Measurements from ENCODE around the gene ARHGEF7. TPM values are rescaled to one million over a fixed set of nuclear protein-coding genes. Genes with fewer than 3 reads are reported as not detected.
"Not testable (repeated sequence)": the region's sequence is repeated elsewhere in the genome, so short reads cannot be mapped to it uniquely, and the experiment has no call there.

Gene ARHGEF7, protein sequence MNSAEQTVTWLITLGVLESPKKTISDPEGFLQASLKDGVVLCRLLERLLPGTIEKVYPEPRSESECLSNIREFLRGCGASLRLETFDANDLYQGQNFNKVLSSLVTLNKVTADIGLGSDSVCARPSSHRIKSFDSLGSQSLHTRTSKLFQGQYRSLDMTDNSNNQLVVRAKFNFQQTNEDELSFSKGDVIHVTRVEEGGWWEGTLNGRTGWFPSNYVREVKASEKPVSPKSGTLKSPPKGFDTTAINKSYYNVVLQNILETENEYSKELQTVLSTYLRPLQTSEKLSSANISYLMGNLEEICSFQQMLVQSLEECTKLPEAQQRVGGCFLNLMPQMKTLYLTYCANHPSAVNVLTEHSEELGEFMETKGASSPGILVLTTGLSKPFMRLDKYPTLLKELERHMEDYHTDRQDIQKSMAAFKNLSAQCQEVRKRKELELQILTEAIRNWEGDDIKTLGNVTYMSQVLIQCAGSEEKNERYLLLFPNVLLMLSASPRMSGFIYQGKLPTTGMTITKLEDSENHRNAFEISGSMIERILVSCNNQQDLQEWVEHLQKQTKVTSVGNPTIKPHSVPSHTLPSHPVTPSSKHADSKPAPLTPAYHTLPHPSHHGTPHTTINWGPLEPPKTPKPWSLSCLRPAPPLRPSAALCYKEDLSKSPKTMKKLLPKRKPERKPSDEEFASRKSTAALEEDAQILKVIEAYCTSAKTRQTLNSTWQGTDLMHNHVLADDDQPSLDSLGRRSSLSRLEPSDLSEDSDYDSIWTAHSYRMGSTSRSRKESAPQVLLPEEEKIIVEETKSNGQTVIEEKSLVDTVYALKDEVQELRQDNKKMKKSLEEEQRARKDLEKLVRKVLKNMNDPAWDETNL
- 10 to 100 TPM; 53.1 to 53.4 TPM for total RNA-seq

DNA sequence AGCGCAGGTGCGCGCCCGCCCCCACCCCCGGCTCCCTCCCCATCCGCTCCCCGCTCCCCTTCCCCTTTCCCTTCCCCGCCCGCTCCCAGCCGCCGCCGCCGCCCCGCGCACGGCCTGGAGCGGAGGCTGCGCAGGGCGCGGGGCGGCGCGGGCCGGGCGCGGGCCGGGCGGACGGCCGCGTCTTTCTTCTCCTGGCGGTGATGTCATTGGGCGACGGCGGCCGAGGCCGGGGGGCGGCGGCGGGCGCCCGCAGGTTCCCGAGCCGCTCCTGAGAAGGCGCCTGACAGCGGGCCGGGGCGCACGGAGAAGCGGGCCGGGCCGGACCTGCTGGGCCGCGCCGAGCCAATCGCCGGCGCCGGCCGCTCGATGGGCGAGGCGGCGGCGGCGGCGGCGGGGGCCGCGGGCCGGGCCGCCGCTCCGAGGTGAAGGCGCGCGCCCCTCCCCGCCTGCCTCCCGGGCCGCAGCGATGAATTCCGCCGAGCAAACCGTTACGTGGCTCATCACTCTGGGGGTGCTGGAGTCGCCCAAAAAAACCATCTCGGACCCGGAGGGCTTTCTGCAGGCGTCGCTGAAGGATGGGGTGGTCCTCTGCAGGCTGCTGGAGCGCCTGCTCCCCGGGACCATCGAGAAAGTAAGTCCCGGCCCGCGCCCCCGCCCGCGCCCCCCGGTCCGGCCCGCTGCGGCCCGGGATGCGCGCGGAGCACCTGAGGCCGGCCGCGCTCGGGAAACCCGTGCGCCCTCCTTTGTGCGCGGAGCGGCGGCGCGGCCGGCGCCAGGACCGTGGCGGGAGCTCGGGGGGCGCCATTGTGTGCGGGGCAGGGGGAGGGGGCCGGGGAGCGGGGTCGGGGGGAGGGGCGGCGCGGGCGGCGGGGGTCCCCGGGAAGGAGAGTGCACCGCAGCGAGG is at the start of gene ARHGEF7:
TSS of gene ARHGEF7 (plus strand) at position 250 of the 904 bp plus-strand sequence. CDS start at position 467, 217 bp downstream.
- no peak for DNase-seq
- ChIA-PET CTCF (no interaction called here), POLR2A (interaction anchor here (0.6 kb wide), 1 partner anchor 400 kb away, joined by 4 read pairs; no protein-coding TSS in a partner anchor)
- no peaks in the 10 kb centered on the region for H3K9me3 Mint-ChIP-seq
- no peak within 1 kb of the TSS for H3K27ac Mint-ChIP-seq
- H3K4me1 Mint-ChIP-seq (ENCODE audit: low read depth) = peaks cover 13% of the 10 kb centered on the region
- H3K4me3 Mint-ChIP-seq = peak within 1 kb of the TSS; percentile 78
- peaks cover 62% of the 10 kb centered on the region for H3K27me3 Mint-ChIP-seq
- H3K36me3 Mint-ChIP-seq = peaks cover 3% of the 10 kb centered on the region
- intact Hi-C loops (cut with micrococcal nuclease) = no loop called here

DNA sequence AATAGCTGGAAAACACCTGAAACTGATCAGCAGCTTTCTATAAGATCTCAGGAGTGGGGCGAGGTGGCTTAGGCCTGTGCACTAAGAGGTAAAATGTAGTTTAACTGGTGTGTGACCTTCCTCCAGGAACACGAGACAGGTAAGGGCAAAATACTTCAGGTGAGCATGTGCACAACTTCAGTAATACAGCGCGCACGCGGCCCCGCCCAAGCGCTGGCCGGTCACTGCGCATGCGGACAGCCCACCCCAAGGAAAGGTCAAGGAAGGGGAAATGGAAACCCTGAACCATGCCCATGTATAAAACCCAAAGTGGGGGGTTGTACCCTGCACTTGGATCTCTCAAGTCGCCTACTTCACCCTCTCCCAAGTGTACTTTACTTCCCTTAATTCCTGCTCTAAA is 49.4 kb upstream of the ARHGEF7 start:
- no peak for DNase-seq
- ChIA-PET POLR2A (no interaction called here), CTCF (interaction anchor here (3.8 to 5.3 kb wide), 2 partner anchors 150 to 159 kb away, joined by 55 to 58 read pairs; no protein-coding TSS in a partner anchor)
- H3K9me3 Mint-ChIP-seq = peaks cover 4% of the 10 kb centered on the region
- no peak overlapping the region for H3K27ac Mint-ChIP-seq
- peaks cover 40% of the 10 kb centered on the region for H3K27me3 Mint-ChIP-seq
- H3K4me1 Mint-ChIP-seq (ENCODE audit: low read depth) = peaks cover 8% of the 10 kb centered on the region
- no peaks in the 10 kb centered on the region for H3K36me3 Mint-ChIP-seq
- H3K4me3 Mint-ChIP-seq = no peak overlapping the region
- intact Hi-C loops (cut with micrococcal nuclease) = loop anchor here (10.0 kb wide), 1 partner anchor 319 kb away; no protein-coding TSS in a partner anchor

DNA sequence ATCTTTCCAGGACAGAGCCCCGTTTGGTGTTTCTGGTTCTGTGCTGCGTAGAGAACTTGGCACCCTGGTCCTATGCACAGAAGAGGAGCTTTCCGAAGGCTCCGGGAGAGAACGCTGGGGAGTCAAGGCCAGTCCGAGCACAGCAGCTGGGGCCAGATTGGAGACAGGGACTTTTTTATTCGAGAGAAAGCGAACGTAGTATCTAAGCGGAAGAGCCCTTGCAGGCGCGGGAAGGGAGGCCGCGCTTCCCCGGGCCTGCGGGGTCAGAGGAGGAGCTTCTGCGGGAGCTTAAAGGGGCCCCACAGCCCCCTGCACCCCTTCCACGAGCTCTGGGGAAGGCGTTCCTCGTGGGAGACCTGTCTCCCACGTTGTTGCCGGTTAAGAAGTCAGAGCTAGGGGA is 48.6 kb upstream of the ARHGEF7 start:
- H3K36me3 Mint-ChIP-seq = peaks cover 1% of the 10 kb centered on the region

DNA sequence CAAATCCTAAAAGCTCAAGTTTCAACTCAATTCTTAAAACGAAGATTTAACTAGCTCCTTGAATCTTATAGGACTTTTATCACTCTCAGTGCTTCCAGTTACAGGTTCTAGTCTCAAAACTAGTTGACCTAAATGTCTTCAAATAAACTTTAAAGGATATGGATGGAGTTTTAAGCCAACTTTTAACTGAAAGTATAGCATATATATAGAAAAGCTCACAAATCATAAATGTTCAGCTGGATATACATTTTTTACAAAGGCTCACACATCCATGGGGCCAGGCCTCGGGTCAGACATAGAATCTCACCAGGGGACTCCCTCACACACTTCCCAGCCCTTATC is 47.1 kb upstream of the ARHGEF7 start:
- ChIA-PET POLR2A (interaction anchor here (0.8 kb wide), 1 partner anchor 148 kb away, joined by 3 read pairs; no protein-coding TSS in a partner anchor), CTCF (interaction anchor here (0.7 to 5.3 kb wide), 54 partner anchors 9 to 1508 kb away, joined by 3 to 58 read pairs (median 4); partner anchors contain the start of gene ANKRD10)
- H3K4me3 Mint-ChIP-seq = no peak overlapping the region
- intact Hi-C loops (cut with micrococcal nuclease) = loop anchor here (10.0 kb wide), 1 partner anchor 317 kb away; no protein-coding TSS in a partner anchor
- no peak for DNase-seq
- H3K27me3 Mint-ChIP-seq = peaks cover 41% of the 10 kb centered on the region
- peaks cover 1% of the 10 kb centered on the region for H3K36me3 Mint-ChIP-seq
- no peak overlapping the region for H3K27ac Mint-ChIP-seq
- H3K4me1 Mint-ChIP-seq (ENCODE audit: low read depth) = peaks cover 8% of the 10 kb centered on the region
- peaks cover 20% of the 10 kb centered on the region for H3K9me3 Mint-ChIP-seq

More for the DNA sequence above, 48.6 kb upstream of the ARHGEF7 start:
- Mint-ChIP-seq H3K4me1 (ENCODE audit: low read depth) (peaks cover 8% of the 10 kb centered on the region), H3K27ac (no peak overlapping the region), H3K4me3 (peak overlapping the region; percentile 49), H3K9me3 (peaks cover 12% of the 10 kb centered on the region), H3K27me3 (peaks cover 39% of the 10 kb centered on the region)
- intact Hi-C loops (cut with micrococcal nuclease) = loop anchor here (10.0 kb wide), 1 partner anchor 318 kb away; no protein-coding TSS in a partner anchor
- CTCF ChIA-PET = interaction anchor here (0.9 to 5.3 kb wide), 13 partner anchors 10 to 374 kb away, joined by 3 to 58 read pairs (median 6); partner anchors contain the start of gene ANKRD10
- DNase-seq = no peak
- POLR2A ChIA-PET = no interaction called here

DNA sequence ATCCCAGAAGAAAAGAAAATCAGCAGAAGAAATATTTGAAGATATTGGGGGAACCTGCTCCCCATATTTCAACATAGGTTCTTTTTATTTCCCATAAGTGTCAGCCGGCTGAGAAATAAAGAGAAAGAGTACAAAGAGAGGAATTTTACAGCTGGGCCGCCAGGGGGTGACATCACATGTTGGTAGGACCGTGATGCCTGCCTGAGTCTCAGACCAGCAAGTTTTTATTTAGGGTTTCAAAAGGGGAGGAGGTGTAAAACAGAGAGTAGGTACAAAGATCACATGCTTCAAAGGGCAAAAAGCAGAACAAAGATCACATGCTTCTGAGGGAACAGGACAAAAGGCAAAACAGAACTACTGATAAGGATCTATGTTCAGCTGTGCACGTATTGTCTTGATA is 44.0 kb upstream of the ARHGEF7 start:
- POLR2A ChIA-PET; H3K4me1 Mint-ChIP-seq (ENCODE audit: low read depth); intact Hi-C loops (cut with micrococcal nuclease); H3K4me3 Mint-ChIP-seq; H3K27ac Mint-ChIP-seq; H3K36me3 Mint-ChIP-seq: not testable (repeated sequence)
- CTCF ChIA-PET = interaction anchor here (0.9 to 5.3 kb wide), 4 partner anchors 82 to 155 kb away, joined by 3 to 58 read pairs (median 4); no protein-coding TSS in a partner anchor
- Mint-ChIP-seq H3K27me3 (peaks cover 22% of the 10 kb centered on the region), H3K9me3 (peaks cover 45% of the 10 kb centered on the region)
- DNase-seq = peak; percentile 23

DNA sequence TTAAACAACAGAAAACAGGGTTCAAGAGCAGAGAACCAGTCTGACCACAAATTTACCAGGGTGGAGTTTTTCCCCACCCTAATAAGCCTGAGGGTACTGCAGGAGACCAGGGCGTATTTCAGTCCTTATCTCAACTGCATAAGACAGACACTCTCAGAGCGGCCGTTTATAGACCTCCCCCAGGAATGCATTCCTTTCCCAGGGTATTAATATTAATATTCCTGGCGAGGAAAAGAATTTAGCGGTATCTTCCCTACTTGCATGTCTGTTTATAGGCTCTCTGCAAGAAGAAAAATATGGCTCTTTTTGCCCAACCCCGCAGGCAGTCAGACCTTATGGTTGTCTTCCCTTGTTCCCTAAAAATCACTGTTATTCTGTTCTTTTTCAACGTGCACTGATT is 43.6 kb upstream of the ARHGEF7 start:
- intact Hi-C loops (cut with micrococcal nuclease); POLR2A ChIA-PET; H3K27ac Mint-ChIP-seq; H3K4me3 Mint-ChIP-seq; H3K36me3 Mint-ChIP-seq; DNase-seq; H3K4me1 Mint-ChIP-seq (ENCODE audit: low read depth): not testable (repeated sequence)
- H3K27me3 Mint-ChIP-seq = peaks cover 18% of the 10 kb centered on the region
- H3K9me3 Mint-ChIP-seq = peaks cover 45% of the 10 kb centered on the region
- CTCF ChIA-PET = interaction anchor here (1.4 kb wide), 1 partner anchor 153 kb away, joined by 5 read pairs; no protein-coding TSS in a partner anchor

DNA sequence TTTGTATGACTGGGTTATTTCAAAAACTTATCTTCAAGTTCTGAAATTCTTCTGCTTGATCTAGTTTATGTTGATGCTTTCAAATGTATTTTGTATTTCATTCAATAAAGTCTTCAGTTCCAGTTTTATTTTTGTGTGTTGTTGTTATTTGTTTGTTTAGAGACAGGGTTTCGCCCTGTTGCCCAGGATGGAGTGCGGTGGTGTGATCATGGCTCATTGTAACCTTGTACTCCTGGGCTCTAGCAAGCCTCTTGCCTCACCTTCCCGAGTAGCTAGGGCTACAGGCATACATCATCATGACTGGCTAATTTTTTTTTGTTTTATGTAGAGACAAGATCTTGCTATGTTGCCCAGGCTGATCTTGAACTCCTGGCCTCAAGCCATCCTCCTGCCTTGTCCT is 40.3 kb upstream of the ARHGEF7 start:
- peaks cover 1% of the 10 kb centered on the region for H3K36me3 Mint-ChIP-seq
- no peak overlapping the region for H3K4me3 Mint-ChIP-seq
- POLR2A ChIA-PET = interaction anchor here (0.6 kb wide), 1 partner anchor 331 kb away, joined by 3 read pairs; no protein-coding TSS in a partner anchor
- CTCF ChIA-PET = interaction anchor here (0.8 kb wide), 1 partner anchor 12 kb away, joined by 3 read pairs; no protein-coding TSS in a partner anchor
- no peaks in the 10 kb centered on the region for H3K4me1 Mint-ChIP-seq (ENCODE audit: low read depth)
- intact Hi-C loops (cut with micrococcal nuclease) = no loop called here
- peaks cover 15% of the 10 kb centered on the region for H3K27me3 Mint-ChIP-seq
- H3K27ac Mint-ChIP-seq = no peak overlapping the region
- H3K9me3 Mint-ChIP-seq = peaks cover 45% of the 10 kb centered on the region
- DNase-seq = no peak

DNA sequence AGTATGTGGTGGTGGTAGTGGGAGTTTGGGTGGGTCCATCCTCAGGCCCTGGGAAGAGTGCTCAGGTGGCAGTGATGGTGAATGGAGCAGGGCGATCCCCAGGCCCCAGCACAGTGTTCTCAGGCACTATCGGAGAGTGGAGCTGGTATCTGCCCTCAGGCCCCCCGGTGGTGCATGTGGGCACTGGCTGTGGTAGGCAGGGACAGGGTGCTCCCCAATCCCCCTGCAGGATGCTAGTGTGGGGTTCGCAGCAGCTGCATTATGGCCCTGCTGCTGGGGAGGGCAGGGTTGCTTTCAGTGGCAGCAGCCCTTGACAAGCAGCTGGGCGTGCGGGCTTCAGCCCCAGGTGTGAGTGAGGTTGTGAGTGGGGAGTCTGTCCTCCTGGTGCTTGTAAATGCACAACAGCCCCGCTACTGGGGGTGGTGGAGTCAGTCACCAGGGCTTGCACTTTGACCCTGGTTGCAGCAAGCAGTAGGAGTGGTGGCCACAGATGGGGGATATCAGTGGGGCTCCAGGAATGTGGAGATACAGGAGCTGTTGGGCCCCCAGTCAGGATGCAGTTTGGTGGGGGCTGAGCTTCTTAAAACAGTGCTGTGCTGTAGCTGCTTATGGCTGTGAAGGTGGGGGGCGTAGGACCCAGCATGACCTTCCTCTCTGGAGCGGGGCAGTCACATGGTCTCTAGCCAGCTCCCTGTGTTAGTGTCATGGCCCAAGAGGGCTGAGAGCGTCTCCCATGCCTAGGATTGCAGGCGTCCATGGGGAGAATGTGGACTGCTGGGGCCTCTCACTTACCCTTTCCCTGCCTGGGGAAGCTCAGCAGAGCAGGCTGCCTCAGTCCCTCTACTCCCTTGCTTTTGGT is 38.7 kb upstream of the ARHGEF7 start:
- Mint-ChIP-seq H3K4me3 (no peak overlapping the region), H3K36me3 (no peaks in the 10 kb centered on the region), H3K27ac (no peak overlapping the region), H3K4me1 (ENCODE audit: low read depth) (no peaks in the 10 kb centered on the region), H3K27me3 (peaks cover 17% of the 10 kb centered on the region), H3K9me3 (peaks cover 34% of the 10 kb centered on the region)
- intact Hi-C loops (cut with micrococcal nuclease) = no loop called here
- CTCF ChIA-PET = interaction anchor here (1.2 to 1.3 kb wide), 2 partner anchors 9 to 14 kb away, joined by 3 read pairs; no protein-coding TSS in a partner anchor
- POLR2A ChIA-PET = no interaction called here
- DNase-seq = no peak

DNA sequence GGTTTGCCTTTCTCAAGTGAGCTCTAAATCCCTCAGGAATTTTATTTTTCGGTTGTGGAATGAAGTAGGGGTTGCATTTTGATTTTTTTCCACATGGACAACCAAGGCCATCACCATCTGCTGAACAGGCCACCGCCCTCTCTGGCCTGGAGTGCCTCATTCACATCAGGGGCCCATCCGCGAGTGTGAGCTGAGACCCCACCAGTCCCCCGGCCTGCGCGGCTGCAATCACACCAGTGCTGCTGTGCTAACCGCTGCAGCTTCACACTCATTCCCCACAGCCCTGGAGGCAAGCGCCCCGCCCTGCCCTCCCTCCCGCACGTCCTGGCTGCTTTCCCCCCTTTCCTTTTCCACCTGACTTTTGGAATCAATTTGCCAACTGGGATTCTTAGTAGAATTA is 35.7 kb upstream of the ARHGEF7 start:
- H3K36me3 Mint-ChIP-seq = no peaks in the 10 kb centered on the region
- H3K27me3 Mint-ChIP-seq = peaks cover 15% of the 10 kb centered on the region
- H3K4me3 Mint-ChIP-seq = no peak overlapping the region
- peaks cover 14% of the 10 kb centered on the region for H3K9me3 Mint-ChIP-seq
- intact Hi-C loops (cut with micrococcal nuclease) = no loop called here
- no peak overlapping the region for H3K27ac Mint-ChIP-seq
- ChIA-PET POLR2A (no interaction called here), CTCF (interaction anchor here (2.8 kb wide), 1 partner anchor 12 kb away, joined by 11 read pairs; no protein-coding TSS in a partner anchor)
- H3K4me1 Mint-ChIP-seq (ENCODE audit: low read depth) = no peaks in the 10 kb centered on the region
- DNase-seq = no peak

DNA sequence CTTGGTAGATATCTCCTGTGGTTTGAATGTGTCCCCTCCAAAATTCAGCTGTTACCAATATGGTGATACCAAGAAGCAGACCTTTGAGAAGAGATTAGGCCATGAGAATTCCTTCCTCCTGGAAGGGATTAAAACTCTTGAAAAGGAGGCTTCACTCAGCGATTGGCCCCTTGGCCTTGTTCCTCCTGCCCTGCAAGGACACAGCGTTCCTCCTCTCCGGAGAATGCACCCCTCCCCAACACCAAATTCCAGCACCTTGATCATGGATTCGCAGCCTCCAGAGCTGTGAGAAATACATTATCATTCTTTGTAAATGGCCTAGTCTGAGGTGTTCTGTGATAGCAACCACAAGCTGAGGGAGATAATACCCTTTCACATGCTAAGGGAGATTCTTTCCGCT is 34.5 kb upstream of the ARHGEF7 start:
- CTCF ChIA-PET = interaction anchor here (2.8 kb wide), 1 partner anchor 13 kb away, joined by 11 read pairs; no protein-coding TSS in a partner anchor
- H3K27ac Mint-ChIP-seq = no peak overlapping the region
- H3K36me3 Mint-ChIP-seq = no peaks in the 10 kb centered on the region
- POLR2A ChIA-PET = no interaction called here
- intact Hi-C loops (cut with micrococcal nuclease) = no loop called here
- peaks cover 15% of the 10 kb centered on the region for H3K27me3 Mint-ChIP-seq
- no peak for DNase-seq
- H3K9me3 Mint-ChIP-seq = peaks cover 4% of the 10 kb centered on the region
- no peaks in the 10 kb centered on the region for H3K4me1 Mint-ChIP-seq (ENCODE audit: low read depth)
- H3K4me3 Mint-ChIP-seq = no peak overlapping the region
